ENCODE data around the gene IGFBP7. TPM values are rescaled to one million over a fixed set of nuclear protein-coding genes. Genes with fewer than 3 reads are reported as not detected.
A peak's percentile ranks its signal among the peaks of the same experiment; 100 is the strongest.

Gene IGFBP7
- total RNA-seq, 4 donors from 2014 or later: 117 to 241 (median 152) TPM

DNA sequence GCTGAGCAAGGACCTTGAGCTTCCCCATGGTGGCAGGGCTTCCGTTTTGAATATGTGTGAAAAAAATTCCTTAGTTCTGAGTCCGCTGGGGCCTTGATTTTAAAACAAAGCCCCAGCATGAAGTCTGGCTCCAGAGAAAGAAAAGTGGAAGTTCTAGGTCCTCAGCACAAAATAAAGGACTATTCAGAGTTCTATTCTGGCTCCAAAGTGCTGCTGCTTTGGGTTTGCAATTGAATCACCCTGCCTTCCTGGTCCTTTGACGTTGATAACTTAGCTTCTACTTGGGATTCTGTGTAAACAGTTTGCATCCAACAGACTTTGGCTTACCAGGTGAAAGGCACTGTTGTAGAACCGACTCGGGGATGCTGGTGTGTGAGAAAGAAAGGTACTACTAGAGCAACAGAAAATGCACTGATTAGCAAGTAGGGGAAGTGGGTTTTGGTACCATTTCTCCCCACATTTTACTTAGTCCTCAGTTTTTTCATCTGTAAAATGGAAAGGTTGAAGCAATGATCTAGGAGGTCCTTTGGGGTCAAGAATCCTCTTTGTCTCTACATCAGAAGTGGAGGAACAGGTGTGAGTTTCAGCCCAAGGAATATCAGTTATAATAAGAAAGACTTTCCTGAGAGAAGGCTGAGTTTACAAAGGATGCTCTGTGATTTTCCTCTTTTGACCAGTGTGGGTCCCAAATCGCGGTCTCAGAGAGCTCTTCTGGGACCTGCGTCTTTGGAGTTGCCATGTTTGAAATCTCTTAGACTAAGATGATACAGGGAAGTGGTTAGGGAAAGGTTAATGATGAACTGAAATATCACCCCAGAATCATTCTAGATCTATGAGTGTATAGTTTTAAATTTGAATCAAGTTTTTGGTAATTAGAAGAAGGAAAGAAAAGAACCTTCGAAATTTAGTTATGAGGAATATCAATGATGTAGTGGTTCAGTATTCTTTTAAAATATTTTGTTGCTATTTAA, 28.2 kb downstream of the IGFBP7 start:
- H3K27me3 ChIP-seq: no peaks in the 10 kb centered on the region
- TF ChIP-seq POLR2A (IDR thresholded peaks at IDR 0.05) (no peak), CTCF (IDR thresholded peaks at IDR 0.05 in 4 of 5, conservative IDR thresholded peaks at IDR 0.05 in 1 of 5) (no peak)
- ATAC-seq (no peak), DNase-seq (no peak)
- H3K36me3 ChIP-seq: no peaks in the 10 kb centered on the region
- peak overlapping the region; percentile 12 to 59 (median 46) for H3K27ac ChIP-seq
- H3K9me3 ChIP-seq: no peaks in the 10 kb centered on the region
- peaks cover 0 to 15% of the 10 kb centered on the region in 2 donors for H3K4me1 ChIP-seq
- no peak overlapping the region for H3K4me3 ChIP-seq
- in situ Hi-C loops (cut with MboI; ENCODE audit: low sequenced_read_pairs in 4 of 4) (no loop called here), intact Hi-C loops (cut with DNase I; ENCODE audit: low total_unique reads) (no loop called here)

DNA sequence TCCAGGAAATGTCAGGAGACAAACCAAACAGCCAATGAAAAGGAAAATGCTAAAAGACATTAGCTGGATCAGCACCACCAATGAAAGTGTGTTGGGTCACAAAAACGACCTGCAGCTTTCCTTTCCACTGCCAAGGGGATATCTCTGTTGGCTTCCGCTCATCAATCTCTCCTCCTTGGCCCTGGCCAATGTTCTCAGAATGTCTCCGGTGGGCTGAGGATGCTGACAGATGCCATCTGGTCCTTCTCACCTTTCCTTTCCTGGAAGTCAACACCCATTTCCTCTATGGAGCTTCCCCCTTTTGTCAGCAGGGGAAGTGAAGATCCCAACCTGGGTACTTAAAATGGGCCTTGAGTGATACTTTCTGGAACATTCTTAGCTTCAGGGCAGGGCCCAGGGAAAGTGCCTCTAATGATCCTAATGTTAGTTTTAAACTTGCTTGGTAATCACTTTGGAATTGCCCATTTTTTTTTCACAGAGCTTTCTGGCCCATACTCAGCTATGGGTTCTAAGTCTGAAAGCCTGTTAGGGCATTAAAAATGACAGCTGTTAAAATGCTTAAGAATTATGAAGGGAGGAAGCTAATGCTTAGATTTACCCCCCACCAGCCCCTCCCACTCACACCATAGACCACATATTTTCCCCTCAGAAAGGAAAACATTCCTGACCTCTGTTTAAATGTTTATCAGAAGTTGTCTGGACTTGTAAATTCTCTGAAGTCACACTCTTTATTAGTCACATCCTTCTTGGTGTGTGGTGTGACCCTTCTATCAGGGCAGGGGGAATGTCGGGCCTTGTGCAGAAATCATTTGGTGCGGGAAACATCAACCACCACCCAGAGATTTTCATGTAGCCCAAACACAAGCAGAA, 29.2 kb downstream of the IGFBP7 start:
- DNase-seq (no peak), ATAC-seq (no peak)
- in situ Hi-C loops (cut with MboI; ENCODE audit: low sequenced_read_pairs in 4 of 4): no loop called here
- Histone ChIP-seq H3K4me3 (no peak overlapping the region), H3K9me3 (no peaks in the 10 kb centered on the region), H3K27ac (peak overlapping the region; percentile 12 to 59 (median 46)), H3K4me1 (peaks cover 0 to 15% of the 10 kb centered on the region in 2 donors), H3K27me3 (no peaks in the 10 kb centered on the region), H3K36me3 (no peaks in the 10 kb centered on the region)
- intact Hi-C loops (cut with DNase I; ENCODE audit: low total_unique reads): no loop called here
- no peak for TF ChIP-seq POLR2A (IDR thresholded peaks at IDR 0.05)
- no peak for TF ChIP-seq CTCF (IDR thresholded peaks at IDR 0.05 in 4 of 5, conservative IDR thresholded peaks at IDR 0.05 in 1 of 5)

GRCh38 chr4:57078685-57079521, 31.3 kb downstream of the IGFBP7 start:
- no peak for ATAC-seq
- H3K4me1 ChIP-seq: peaks cover 0 to 15% of the 10 kb centered on the region in 2 donors
- H3K27me3 ChIP-seq: no peaks in the 10 kb centered on the region
- no peaks in the 10 kb centered on the region for H3K9me3 ChIP-seq
- TF ChIP-seq CTCF (IDR thresholded peaks at IDR 0.05 in 4 of 5, conservative IDR thresholded peaks at IDR 0.05 in 1 of 5): no peak
- no peak for TF ChIP-seq POLR2A (IDR thresholded peaks at IDR 0.05)
- peak overlapping the region in 1 of 4 donors; percentile 9 for H3K27ac ChIP-seq
- no peak overlapping the region for H3K4me3 ChIP-seq
- DNase-seq: no peak
- in situ Hi-C loops (cut with MboI; ENCODE audit: low sequenced_read_pairs in 4 of 4): no loop called here
- H3K36me3 ChIP-seq: no peaks in the 10 kb centered on the region
- intact Hi-C loops (cut with DNase I; ENCODE audit: low total_unique reads): no loop called here

DNA sequence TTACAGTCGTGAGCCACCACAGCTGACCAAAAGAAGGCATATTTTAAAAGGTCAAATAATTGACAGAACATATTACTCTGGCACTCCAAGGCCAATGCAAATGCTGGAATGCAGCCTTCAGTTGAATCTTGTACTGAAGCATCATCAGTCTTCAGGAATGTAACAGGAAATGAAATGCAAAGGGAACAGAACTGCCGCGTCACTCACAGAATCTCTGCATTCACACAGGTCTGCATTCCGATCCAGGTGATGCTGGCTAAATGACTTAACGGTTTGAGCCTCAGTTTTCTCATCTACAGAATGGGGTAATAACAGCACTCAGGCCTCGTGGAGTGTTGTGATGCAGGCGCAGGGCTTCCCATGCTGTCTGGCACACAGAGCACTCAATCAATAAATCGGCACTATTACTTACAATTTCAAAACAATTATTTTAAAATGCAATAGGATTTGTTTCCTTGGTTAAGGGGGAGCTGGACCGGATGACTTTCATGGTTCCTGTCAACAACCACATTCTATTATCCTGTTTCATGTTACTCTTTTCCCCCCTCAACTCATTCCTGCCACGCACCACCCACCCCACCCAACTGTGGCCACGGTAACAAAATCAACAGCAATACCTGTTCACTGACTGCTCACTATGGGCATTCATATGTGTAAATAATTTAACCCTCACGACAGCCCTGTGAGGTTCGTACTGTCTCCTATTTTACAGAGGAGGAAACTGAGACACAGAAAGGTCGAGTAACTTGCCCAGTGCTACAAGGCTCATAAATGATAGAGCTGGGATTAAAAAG, 32.4 kb downstream of the IGFBP7 start:
- intact Hi-C loops (cut with DNase I; ENCODE audit: low total_unique reads): no loop called here

More for the DNA sequence above, 32.4 kb downstream of the IGFBP7 start:
- Histone ChIP-seq H3K9me3 (no peaks in the 10 kb centered on the region), H3K4me3 (no peak overlapping the region), H3K27me3 (no peaks in the 10 kb centered on the region), H3K4me1 (peaks cover 0 to 6% of the 10 kb centered on the region in 2 donors), H3K36me3 (no peaks in the 10 kb centered on the region), H3K27ac (no peak overlapping the region)
- no peak for DNase-seq
- no peak for ATAC-seq
- in situ Hi-C loops (cut with MboI; ENCODE audit: low sequenced_read_pairs in 4 of 4): no loop called here
- TF ChIP-seq POLR2A (IDR thresholded peaks at IDR 0.05) (no peak), CTCF (IDR thresholded peaks at IDR 0.05 in 4 of 5, conservative IDR thresholded peaks at IDR 0.05 in 1 of 5) (no peak)

All from gastrocnemius medialis (tissue), 4 donors.